Breast epithelium (tissue), 4 donors: ENCODE measurements around the gene LANCL3. TPM values are rescaled to one million over a fixed set of nuclear protein-coding genes. Genes with fewer than 3 reads are reported as not detected.
"Not testable (repeated sequence)": the region's sequence is repeated elsewhere in the genome, so short reads cannot be mapped to it uniquely, and the experiment has no call there.

Source experiments
- DNase-seq, 2 donors: peaks; one replicate each; pipeline ENCODE4 v3.0.0-alpha.2; 2019; ENCODE audit warnings: low spot score in 2 of 2
- H3K27ac ChIP-seq, 2 donors: fragments of 200-600 bp; sonication (generic) in 1 of 2; one replicate each; pipeline ENCODE4 v1.5.1; 2016 to 2019; ENCODE audit warnings: mild to moderate bottlenecking in 1 of 2
- H3K27me3 ChIP-seq, 2 donors: fragments of 200-600 bp; sonication (generic) in 1 of 2; one replicate each; pipeline versions ENCODE4 v1.5.1 to v1.6.0; 2017 to 2019; ENCODE audit warnings: control low read depth in 1 of 2, mild to moderate bottlenecking in 1 of 2
- H3K36me3 ChIP-seq: fragments of 200-600 bp; one replicate; pipeline ENCODE4 v1.5.1; 2019
- H3K4me1 ChIP-seq, 2 donors: fragments of 200-600 bp; sonication (generic); one replicate each; pipeline ENCODE4 v1.5.1; 2016 to 2019; ENCODE audit warnings: control low read depth in 1 of 2
- H3K4me3 ChIP-seq, 3 donors: fragments of 200-600 bp; sonication (generic); 1 replicate in 2 of 3; 2 replicates in 1 of 3; pipeline ENCODE4 v1.5.1; 2016 to 2019; ENCODE audit warnings: mild to moderate bottlenecking in 3 of 3, moderate library complexity in 2 of 3
- H3K9me3 ChIP-seq, 2 donors: fragments of 200-600 bp; sonication (generic) in 1 of 2; one replicate each; pipeline ENCODE4 v1.5.1; 2016 to 2019; ENCODE audit warnings: control low read depth in 1 of 2
- POLR2A ChIP-seq: fragments of 450-650 bp; IDR thresholded peaks from one replicate; pipeline ENCODE4 v1.6.1; 2016; ENCODE audit warnings: antibody characterized with exemption, mild to moderate bottlenecking, moderate library complexity
- POLR2AphosphoS5 ChIP-seq, 3 donors: sonication (generic); formaldehyde crosslinking; IDR thresholded peaks; one replicate each; pipeline ENCODE4 v1.6.1; 2017; ENCODE audit warnings: antibody characterized with exemption in 3 of 3
- intact Hi-C: fragments of 100-400 bp; cut with DNase I; formaldehyde crosslinking; loops from one replicate; pipeline ENCODE4 v1.15.1; 2023; ENCODE audit warnings: low total_unique reads
- total RNA-seq, 3 donors: library from RNA; depleted of rRNA; stranded (reverse); fragments of >200 nt; gene quantifications; one replicate each; pipeline ENCODE4 v1.1.0, GENCODE V29; 2016
- TF ChIP-seq, protein P1 (sequence below), 3 donors: fragments of 450-650 bp; IDR thresholded peaks; one replicate each; pipeline ENCODE4 v1.5.1; 2016 to 2017; ENCODE audit warnings: antibody characterized with exemption in 3 of 3, mild to moderate bottlenecking in 3 of 3, moderate library complexity in 3 of 3

The LANCL3 gene
- total RNA-seq = under 1 TPM; 0.16 to 0.59 (median 0.33) TPM

DNA sequence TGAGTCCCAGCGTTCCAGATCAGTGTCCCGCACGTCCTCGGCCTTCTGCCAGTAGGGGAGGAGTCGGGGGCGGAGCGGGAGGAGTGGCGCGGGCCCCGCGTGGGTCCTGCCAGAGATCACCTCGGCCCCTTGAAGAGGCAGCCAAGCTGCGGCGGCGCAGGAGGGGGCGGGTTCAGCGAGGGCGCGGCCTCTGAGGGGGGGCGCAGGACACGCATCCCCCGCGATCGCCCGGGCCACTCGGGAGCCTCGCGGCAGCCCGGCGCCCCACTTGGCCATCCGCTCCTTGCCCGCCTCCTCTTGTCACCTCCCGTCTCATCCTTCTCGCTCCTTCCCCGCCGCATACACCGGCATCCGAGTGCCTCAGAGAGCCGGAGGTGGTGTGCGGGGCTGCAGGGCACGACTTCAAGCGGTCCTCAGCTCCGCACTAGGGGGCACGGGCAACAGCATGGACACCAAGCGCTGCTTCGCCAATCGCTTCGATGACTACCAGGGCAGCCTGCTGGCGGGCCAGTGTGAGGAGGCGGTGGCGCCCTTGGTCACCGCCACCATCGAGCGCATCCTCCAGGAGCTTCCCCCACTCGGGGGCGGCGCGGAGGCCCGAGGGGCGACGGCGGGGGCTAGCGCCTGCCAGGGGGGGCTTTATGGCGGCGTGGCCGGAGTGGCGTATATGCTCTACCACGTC is at the start of gene LANCL3:
TSS of gene LANCL3 (plus strand) at position 236 of the 682 bp plus-strand sequence. CDS start at position 446, 210 bp downstream.
- H3K4me1 ChIP-seq, H3K36me3 ChIP-seq, H3K27me3 ChIP-seq, intact Hi-C loops, H3K9me3 ChIP-seq, H3K27ac ChIP-seq, DNase-seq: not testable (repeated sequence)
- H3K4me3 ChIP-seq = peak within 1 kb of the TSS; percentile 32 to 58 (median 44)

DNA sequence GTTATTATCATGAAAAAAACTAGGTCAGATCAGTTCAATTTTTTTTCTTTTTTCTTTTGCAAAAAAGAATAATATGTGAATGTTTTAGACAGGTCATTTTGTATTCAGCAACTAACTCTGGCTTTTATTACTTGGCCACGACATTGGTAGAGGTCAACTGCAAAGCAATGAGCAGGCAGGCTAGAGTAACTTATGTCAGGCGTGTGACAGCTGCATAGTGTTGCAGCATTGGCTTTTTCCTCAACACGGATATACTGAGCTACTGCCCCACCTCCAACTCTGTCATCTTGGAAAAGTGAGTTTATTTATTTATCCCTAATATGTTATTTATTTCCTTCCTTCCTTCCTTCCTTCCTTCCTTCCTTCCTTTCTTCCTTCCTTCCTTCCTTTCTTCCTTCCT is 47.8 kb upstream of the LANCL3 start:
- not testable (repeated sequence) for DNase-seq, H3K4me1 ChIP-seq, H3K9me3 ChIP-seq, H3K27me3 ChIP-seq, H3K27ac ChIP-seq, H3K4me3 ChIP-seq, H3K36me3 ChIP-seq
- intact Hi-C loops = loop anchor here (5.0 kb wide), 1 partner anchor 399 kb away; no protein-coding TSS in a partner anchor

DNA sequence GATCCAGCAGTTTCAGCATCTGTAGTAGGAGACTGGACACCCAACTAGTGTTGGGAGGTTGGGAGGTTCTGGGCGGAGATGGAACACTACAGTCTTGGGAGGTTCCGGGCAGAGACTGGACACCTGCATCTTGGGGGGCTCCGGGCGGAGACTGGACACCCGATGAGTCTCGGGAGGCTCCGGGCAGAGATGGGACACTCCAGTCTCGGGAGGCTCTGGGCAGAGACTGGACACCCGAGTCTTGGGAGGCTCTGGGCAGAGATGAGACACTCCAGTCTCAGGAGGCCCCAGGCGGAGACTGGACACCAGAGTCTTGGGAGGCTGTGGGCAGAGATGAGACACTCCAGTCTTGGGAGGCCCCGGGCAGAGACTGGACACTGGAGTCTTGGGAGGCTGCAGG is 29.5 kb upstream of the LANCL3 start:
- no peak for DNase-seq
- TF ChIP-seq POLR2AphosphoS5 (IDR thresholded peaks at IDR 0.05) (no peak), POLR2A (no peak)
- TF ChIP-seq, protein P1, sequence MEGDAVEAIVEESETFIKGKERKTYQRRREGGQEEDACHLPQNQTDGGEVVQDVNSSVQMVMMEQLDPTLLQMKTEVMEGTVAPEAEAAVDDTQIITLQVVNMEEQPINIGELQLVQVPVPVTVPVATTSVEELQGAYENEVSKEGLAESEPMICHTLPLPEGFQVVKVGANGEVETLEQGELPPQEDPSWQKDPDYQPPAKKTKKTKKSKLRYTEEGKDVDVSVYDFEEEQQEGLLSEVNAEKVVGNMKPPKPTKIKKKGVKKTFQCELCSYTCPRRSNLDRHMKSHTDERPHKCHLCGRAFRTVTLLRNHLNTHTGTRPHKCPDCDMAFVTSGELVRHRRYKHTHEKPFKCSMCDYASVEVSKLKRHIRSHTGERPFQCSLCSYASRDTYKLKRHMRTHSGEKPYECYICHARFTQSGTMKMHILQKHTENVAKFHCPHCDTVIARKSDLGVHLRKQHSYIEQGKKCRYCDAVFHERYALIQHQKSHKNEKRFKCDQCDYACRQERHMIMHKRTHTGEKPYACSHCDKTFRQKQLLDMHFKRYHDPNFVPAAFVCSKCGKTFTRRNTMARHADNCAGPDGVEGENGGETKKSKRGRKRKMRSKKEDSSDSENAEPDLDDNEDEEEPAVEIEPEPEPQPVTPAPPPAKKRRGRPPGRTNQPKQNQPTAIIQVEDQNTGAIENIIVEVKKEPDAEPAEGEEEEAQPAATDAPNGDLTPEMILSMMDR (IDR thresholded peaks at IDR 0.05) = no peak

DNA sequence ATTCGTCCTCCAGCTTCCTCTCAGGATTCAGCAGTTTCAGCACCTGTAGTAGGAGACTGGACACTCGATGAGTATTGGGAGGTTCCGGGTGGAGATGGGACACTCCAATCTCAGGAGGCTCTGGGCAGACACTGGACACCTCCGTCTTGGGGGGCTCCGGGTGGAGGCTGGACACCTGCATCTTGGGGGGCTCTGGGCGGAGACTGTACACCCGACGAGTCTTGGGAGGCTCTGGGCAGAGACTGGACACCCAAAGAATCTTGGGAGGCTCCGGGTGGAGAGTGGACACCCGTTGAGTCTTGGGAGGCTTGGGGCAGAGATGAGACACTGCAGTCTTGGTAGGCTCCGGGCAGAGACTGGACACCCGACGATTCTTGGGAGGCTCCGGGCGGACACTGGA is 28.7 kb upstream of the LANCL3 start:
- H3K9me3 ChIP-seq = peaks cover 0 to 4% of the 10 kb centered on the region in 2 donors

More for the DNA sequence above, 29.5 kb upstream of the LANCL3 start:
- Histone ChIP-seq H3K27me3 (peaks cover 0 to 26% of the 10 kb centered on the region in 2 donors), H3K36me3 (no peaks in the 10 kb centered on the region), H3K27ac (no peak overlapping the region), H3K9me3 (peaks cover 0 to 4% of the 10 kb centered on the region in 2 donors), H3K4me3 (no peak overlapping the region), H3K4me1 (no peaks in the 10 kb centered on the region)
- intact Hi-C loops = no loop called here

DNA sequence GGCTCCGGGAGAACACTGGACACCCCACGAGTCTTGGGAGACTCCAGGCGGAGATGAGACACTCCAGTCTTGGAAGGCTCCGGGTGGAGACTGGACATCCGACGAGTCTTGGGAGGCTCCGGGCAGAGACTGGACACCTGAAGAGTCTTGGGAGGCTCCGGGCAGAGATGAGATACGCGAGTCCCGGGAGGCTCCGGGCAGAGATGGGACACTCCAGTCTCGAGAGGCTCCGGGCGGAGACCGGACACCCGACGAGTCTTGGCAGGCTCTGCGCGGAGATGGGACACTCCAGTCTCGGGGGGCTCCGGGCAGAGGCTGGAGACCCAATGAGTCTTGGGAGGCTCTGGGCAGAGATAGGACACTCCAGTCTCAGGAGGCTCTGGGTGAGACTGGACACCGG is 28.1 kb upstream of the LANCL3 start:
- TF ChIP-seq POLR2A = no peak
- TF ChIP-seq POLR2AphosphoS5 (IDR thresholded peaks at IDR 0.05) = no peak
- TF ChIP-seq, protein P1 (IDR thresholded peaks at IDR 0.05) = no peak
- H3K36me3 ChIP-seq = no peaks in the 10 kb centered on the region
- H3K27me3 ChIP-seq = peaks cover 0 to 17% of the 10 kb centered on the region in 2 donors
- no peak overlapping the region for H3K4me3 ChIP-seq
- intact Hi-C loops = no loop called here
- peaks cover 0 to 4% of the 10 kb centered on the region in 2 donors for H3K9me3 ChIP-seq
- no peak overlapping the region for H3K27ac ChIP-seq
- no peak for DNase-seq
- H3K4me1 ChIP-seq = no peaks in the 10 kb centered on the region

More for the DNA sequence above, 28.7 kb upstream of the LANCL3 start:
- H3K4me3 ChIP-seq = no peak overlapping the region
- no peaks in the 10 kb centered on the region for H3K36me3 ChIP-seq
- intact Hi-C loops = no loop called here
- H3K4me1 ChIP-seq = no peaks in the 10 kb centered on the region
- H3K27me3 ChIP-seq = peaks cover 0 to 20% of the 10 kb centered on the region in 2 donors
- no peak for DNase-seq
- no peak for TF ChIP-seq POLR2A
- no peak for TF ChIP-seq POLR2AphosphoS5 (IDR thresholded peaks at IDR 0.05)
- TF ChIP-seq, protein P1 (IDR thresholded peaks at IDR 0.05) = no peak
- no peak overlapping the region for H3K27ac ChIP-seq

DNA sequence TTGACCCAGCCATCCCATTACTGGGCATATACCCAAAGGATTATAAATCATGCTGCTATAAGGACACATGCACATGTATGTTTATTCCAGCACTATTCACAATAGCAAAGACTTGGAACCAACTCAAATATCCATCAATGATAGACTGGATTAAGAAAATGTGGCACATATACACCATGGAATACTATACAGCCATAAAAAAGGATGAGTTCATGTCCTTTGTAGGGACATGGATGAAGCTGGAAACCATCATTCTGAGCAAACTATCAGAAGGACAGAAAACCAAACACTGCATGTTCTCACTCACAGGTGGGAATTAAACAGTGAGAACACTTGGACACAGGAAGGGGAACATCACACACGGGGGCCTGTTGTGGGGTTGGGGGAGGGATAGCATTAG is 26.9 kb upstream of the LANCL3 start:
- H3K4me1 ChIP-seq, H3K4me3 ChIP-seq, H3K27ac ChIP-seq, H3K36me3 ChIP-seq, intact Hi-C loops, H3K9me3 ChIP-seq, DNase-seq: not testable (repeated sequence)
- H3K27me3 ChIP-seq = peaks cover 0 to 11% of the 10 kb centered on the region in 2 donors
